Erythroblast (primary cell): ENCODE measurements around the gene ZFP92.

Experiments used
- GATA1 ChIP-seq: IDR thresholded peaks from 2 replicates; pipeline ENCODE4 v1.6.1; 2011; ENCODE audit warnings: low read depth, mild to moderate bottlenecking, control low read depth, low read length, moderate library complexity
- POLR2A ChIP-seq: IDR thresholded peaks from 2 replicates; pipeline ENCODE4 v1.6.1; 2011; ENCODE audit warnings: mild to moderate bottlenecking, low read length

- TF ChIP-seq POLR2A, result no peak
- TF ChIP-seq GATA1, result no peak
Measured at GRCh38 chrX:153417637-153418036, 6.4 kb downstream of the ZFP92 start.
